Dedifferentiated amniotic fluid mesenchymal stem cell (primary cell): Measurements from ENCODE around the gene MYL7.
"Not testable (repeated sequence)": the region's sequence is repeated elsewhere in the genome, so short reads cannot be mapped to it uniquely, and the experiment has no call there.

Experiments used
- DNase-seq: peaks from one replicate; pipeline ENCODE4 v3.0.0-alpha.2; 2016; ENCODE audit errors: extremely low spot score

MYL7 gene

GRCh38 chr7:44171901-44172300, 30.8 kb upstream of the MYL7 start:
- DNase-seq, result not testable (repeated sequence)

DNA sequence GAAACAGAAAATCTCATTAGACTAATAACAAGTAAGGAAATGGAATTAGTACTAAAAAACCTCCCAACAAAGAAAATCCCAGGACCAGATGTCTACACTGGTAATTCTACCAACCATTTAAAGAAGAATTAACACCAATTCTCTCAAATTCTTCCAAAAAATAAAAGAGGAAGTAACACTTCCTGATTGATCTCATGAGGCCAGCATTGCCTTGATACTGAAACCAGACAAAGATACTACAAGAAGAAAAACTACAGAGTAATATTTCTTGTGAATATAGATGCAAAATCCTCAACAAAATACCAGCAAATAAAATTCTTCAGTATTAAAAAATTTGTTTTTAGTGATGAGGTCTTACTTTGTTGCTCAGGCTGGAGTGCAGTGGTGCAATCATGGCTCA, 26.8 kb upstream of the MYL7 start:
- DNase-seq, result no peak

- DNase-seq, result peak; percentile 94
Measured at GRCh38 chr7:44163591-44163990, 22.5 kb upstream of the MYL7 start.

DNA sequence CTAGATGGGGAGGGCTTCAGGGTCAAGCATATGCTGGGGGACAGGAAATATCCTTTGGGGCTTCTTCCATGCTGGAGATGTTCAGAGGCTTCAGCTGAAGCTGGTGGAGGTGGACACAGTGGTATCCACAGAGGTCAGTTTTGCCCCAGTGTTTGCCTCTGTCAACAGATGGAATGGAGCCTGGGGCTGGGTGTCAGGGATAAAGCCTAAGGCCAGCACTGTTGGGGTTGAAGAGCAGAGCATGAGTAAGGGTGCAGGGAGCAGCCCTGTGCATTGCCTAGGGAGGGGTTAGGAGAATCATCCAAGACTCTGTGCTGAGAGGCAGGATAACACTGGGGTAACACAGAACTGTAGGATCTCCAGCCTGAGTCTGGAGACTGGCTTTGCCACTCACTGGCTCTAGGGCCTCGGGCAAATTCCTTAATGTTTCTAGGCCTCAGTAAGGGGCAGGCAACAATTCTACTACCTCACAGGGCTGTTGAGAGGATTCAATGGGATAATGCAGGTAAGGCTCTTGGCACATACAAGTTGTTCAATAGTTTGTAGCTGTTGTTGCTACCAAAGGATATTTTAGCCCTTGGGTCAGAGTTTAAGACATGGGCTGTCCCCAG, 21.8 kb upstream of the MYL7 start:
- DNase-seq, result no peak

GRCh38 chr7:44162179-44162578, 21.0 kb upstream of the MYL7 start:
- no peak for DNase-seq

- no peak for DNase-seq
Measured at GRCh38 chr7:44161371-44161770, 20.2 kb upstream of the MYL7 start.

DNA sequence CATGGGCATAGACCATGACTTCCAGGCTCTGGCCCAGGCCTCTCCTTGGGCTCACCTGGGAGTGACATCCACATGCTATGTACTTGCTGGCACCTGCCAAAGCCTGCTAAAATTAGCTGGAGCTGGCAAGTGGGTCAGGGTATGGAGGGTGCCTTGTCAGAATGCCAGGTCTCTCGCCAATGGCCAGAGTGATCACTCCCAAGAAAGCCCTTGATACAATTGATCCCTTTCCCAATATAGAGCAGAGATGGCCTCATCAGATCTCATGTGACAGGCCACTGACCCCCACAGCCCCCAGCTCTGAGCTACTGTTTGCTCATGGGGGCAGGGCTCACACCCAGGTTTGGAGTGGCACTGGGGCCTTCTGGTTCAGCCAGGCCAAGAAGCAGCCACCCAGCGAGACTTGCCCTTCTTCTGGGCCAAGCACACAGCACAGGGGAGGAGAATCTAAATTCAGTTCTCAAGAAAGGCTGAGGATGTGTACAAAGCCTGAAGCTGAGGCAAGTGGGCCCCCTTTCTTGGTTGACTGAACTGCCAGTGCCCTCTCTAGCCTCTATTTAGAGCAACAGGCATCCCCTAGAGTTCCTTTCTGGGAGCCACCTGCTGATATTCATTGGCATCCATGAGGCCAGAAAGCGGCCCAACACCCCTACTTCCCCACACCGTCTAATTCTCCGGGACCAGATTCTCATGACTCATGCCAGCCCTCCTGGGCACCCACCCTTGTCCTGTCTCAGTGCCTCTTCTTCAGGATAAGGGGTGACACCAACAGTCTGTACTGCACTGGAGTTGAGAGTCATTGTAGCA, 18.9 kb upstream of the MYL7 start:
- no peak for DNase-seq

DNA sequence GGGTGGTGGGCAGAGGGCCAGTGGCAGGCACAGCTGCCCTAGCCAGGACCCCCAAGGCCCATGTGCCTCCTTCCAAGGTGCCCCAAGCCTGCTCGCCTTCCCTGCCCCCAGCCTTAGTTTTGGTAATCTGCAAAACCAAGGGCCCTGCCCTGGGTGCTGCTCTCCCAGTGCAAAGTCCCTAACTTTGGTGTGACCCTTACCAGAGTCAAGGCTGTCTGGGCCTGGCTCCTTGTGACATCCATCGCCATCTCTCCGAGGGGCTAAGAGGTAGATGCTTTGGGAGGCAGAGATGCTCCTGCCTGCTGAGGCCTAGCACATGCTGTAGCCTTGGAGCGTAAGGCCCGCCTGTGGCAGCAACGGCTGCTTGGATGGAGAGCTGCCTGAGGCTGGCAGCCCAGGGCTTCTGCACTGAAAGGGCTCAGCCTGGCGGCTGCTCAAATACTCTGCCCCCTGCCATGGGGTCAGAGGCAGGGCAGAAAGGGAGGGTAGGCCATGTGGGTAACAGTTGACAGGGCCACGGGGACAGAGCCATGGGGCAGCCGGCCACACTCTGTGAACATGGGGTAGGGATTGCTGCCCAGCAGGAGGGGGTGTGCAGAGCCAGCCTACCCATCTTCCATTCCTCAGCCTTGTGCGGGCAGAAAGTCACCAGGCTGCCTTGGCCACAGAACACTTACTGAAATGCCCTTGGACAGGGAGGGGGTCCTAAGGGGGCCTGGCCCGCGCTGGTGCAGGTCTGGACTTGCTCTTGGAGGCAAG, 17.9 kb upstream of the MYL7 start:
- no peak for DNase-seq

GRCh38 chr7:44158096-44158872, 17.2 kb upstream of the MYL7 start:
- no peak for DNase-seq

DNA sequence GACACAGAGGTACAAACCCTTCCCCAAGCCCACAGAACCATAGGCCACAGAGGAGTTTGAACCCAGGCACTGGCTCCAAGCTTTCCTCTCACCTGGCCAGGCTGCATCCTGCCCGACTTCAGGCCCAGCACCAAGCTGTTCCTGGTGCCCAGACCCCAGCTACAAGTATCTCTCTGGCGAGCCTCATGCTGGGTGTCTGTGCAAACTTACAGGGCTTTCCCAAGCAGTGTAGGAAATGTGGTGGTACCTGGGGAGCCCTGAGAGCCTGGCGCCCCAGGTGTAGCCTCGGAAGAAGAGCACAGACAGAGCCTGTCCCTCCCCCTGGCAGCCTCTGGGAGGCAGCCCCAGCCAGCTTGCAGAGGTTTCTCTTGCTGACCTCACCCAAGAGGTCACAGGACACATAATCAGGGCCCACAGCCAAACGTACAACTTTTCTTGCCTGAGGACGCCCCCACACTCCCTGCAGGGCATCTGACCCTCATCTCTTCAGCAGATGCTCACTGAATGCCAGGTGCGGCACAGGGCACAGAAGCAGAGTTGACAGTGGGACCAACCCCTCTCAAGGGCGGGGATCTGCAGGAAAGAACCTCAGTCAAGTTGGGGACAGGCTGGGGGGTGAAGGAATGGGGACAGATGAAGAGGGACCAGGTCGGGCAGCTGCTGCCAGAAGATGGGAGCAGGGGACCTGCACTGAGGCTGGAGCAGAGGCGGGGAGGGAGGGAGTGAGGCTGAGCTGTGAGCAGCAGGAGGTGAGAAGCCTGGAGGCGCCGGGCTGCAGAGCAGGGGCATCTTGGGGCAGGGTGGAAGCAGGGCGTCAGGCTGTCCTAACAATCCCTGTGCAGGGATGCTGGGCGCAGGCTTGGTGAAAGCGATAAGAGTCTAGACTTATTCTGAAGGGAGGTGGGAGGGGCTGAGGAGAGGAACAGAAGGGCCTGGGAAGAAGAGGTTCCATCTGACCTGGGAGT, 16.3 kb upstream of the MYL7 start:
- DNase-seq, result no peak

DNA sequence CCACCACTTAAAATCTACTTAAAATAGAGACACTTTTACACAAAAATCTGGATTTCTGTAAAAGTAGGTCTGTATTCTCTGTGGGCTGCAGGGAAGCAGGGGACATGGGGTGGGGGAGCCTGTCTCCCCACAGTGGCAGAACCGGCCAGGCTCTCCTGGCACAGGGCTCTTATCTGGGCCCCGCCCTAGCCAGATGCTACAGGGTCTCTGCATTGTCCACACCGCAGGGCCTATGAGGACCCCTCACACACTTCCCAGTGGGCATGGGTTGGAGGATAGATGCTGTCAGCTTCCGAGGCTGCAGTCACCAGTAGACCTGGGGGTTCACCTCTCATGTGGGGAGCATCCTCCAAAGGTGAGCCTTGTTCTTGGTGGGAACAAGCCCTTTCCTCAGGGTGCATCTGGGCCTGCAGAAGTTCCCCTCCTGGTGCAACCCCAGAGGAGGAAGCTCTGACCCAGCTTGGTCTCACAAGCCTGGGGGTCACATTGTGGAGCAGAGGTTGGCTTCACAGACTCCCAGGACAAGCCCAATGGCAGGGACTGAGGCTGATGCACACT, 15.4 kb upstream of the MYL7 start:
- DNase-seq, result no peak

DNA sequence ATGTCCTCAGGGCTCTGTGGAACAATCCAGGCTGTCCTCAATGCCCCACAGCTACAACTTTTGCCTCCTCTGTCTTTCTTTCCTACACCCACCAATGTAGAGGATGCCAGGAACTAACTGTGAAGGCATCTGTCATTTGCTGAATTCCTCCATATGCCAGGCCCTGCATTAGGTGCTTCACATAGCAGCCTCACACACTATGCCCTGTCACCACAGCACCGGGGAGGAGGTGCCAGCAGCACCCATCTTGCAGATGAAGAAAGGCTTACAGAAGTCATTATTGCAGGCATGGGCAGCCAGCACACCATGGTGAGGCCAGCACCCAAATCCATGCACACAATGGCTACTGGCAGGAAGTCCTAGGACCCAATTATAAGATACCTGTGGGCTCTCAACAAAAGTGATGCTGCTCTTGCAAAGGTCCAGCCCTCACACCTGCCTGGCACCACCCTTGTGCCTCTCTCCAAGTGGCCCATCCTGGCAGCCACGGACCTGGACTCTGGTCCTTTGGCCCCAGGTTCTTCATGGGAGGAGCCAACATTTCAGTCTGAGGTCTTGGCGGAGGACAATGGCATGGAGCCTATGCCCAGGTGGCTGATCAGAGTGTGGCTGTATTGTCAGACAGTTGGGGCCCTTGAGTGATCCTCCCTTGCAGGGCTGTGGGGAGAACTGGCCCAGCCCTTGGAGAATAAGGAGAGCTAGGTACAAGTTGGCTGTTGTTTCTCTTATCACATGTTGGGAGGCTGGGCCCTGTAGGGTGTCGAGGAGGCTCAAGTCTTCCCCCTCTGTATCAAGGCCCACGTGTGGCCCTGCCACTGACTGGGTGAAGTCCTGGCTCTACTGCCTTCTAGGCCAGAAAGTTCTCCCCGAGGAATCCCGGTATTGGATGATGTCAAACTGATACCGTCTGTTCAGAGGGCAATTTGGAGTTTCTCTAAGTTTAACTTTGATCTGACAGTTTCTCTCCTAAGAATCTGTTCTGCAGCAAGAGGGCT, 14.4 kb upstream of the MYL7 start:
- DNase-seq, result no peak

DNA sequence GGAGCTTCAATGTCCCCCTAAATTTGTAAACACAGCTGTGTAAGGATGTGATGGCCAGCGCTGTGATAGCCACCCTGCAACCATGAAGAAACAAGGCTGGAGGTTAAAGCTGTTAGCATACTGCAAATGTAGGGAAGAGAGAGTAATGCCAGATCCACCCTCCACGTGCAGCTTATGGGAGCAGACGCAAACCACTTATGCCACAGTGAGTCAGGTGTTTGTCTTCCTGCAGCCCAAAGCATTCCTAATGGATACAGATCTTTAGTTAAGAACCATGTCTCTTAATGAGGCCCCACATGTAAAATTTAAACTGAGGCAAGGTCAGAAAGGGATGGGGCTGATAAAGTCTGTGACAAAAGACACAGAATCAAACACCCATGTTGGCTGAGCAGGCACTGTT, 13.6 kb upstream of the MYL7 start:
- no peak for DNase-seq

DNA sequence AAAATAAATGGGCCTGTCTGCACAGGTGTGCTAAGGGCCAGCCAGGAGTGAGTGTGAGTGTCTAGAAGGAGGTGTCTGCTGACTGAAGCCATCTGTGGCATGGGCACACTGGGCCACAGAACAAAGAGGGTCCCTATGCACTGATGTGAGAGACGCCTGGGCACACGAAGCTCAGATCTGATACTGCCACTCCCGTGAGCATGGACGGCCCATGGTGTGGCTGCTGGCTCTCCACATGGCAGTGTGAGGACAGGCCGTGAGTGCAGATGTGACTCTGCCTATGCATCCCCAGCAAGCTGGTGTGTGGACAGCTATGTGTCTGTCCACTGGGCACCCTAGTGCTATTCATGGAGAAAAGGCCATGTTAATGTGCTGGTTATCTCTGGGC, 12.8 kb upstream of the MYL7 start:
- DNase-seq, result no peak

DNA sequence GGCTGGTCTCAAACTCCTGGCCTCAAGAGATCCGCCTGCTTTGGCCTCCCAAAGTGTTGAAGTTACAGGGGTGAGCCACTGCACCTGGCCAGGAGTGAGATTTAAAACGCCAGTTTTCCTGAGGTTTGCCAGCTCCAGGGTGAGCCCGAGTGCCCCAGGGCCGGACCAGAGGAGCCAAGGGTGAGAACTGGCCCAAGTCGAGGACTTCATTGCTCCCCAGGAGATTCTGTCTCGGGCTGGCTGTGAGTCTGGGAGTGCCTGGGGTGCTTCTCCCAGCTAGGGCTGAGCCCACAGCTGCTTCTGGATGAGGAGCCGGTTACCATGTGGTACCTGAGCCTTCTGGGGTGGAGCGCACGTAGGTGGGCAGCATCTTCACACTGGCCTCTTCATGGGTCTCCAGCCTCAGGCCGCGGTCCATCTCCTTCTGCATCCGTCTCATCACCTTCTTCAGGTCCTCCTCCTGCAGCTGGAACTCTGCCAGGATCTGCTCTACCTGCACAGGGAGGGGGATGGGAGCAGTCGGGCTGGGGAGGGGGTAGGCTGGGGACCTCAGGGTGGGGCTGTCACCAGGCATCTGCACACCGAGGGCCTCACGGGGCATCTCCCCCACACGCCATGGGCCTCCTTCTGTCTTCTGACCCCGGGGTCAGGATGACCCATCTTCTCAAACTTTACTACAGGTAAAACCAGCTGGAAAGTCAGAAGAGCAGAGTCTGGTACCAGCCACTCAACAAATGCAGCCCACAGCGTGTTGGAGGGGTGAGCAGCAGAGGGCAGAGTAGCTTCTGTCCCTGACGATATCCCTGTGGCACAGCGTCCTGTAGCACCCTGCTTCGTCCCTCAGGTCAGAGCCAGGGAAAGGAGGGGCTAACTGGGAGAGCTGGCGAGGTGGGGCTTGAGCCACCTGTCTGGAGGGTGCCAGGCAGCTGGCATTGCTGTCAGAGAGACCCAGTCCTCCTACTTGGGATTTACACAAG, 12.1 kb upstream of the MYL7 start:
- no peak for DNase-seq

DNA sequence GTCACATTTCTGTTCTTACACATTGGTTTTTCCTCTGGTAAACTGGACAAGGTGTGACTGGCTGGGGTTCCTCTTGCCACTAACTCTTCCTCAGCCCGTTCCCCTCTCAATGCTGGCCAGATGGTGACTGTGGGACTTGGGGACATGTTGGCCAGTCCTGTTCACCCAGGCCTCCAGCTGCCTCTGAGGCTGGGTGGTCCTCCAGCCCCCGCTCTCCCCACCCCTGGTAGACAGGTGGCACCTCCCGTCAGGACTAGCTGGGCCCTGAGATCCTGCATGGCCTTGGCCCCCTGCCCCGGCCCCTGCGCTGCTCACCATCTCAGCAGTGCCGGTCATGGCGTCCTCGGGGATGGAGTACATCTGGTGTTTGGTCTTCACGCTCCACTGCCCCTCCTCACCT, 10.8 kb upstream of the MYL7 start:
- no peak for DNase-seq

DNA sequence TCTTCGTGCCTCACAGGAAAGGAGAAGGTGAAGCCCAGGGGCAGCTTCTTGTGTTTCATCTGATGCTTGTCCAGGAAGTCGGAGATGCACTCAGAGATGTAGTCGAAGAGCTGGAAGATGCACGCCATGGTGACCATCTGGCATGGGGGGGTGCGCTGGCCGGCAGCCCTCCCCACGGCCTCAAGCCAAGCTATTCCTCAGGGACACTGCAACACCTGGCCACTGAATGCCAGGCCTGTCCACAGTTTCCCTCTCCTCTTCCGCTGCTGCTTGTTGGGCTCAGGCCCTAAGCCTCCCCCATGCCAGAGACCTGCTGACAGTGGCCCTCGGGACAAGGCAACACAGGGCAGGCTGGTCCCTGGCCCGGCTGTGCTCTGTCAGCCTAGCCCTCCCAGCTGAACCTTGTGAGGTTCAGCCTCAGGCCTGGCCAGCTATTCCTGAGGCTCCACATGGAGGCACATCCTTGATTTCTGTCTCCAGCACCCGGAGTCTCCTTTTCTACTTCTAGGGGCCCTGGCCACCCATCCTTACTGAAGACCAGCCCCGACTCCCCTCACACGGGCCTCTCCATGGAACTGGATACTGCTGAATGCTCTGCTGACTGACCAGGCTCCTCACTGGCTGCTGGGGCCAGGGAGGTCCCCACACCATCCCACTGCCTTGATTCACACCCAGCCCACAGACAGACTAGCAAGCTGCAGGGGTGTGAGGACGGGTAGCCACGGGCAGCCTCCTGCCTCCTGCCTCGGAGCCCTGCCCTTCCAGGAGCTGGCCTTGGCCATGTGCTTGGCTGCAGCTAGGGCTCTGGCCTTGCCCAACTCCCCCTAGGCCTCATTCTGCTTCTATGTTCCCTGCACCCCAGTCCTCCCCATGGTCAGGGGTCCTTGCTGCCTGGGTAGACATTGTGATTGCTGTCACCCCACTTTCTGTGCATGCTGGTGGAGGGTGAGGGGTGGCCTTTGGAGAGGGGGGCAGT, 10.1 kb upstream of the MYL7 start:
- no peak for DNase-seq
